Liver (tissue), 9 donors: ENCODE data around the gene AQR. TPM values are rescaled to one million over a fixed set of nuclear protein-coding genes. Genes with fewer than 3 reads are reported as not detected.

Source experiments
- DNase-seq: peaks from one replicate; pipeline ENCODE4 v3.0.0-alpha.2; 2017; ENCODE audit warnings: low spot score
- H3K27ac ChIP-seq, 2 donors: one replicate each; pipeline ENCODE4 v1.7.0; 2013; ENCODE audit warnings: inconsistent platforms in 2 of 2, low read length in 2 of 2, control low read depth in 1 of 2, low read depth in 1 of 2, mild to moderate bottlenecking in 1 of 2
- H3K27me3 ChIP-seq, 4 donors: one replicate each; pipeline versions ENCODE4 v1.6.1 to v1.7.0; 2013; ENCODE audit warnings: low read length in 3 of 4, inconsistent platforms in 1 of 4, mild to moderate bottlenecking in 1 of 4, moderate library complexity in 1 of 4; ENCODE audit not compliant: control insufficient read depth in 4 of 4, insufficient read depth in 4 of 4
- H3K36me3 ChIP-seq, 4 donors: one replicate each; pipeline versions ENCODE4 v1.6.1 to v1.7.0; 2013; ENCODE audit warnings: low read length in 3 of 4, mild to moderate bottlenecking in 3 of 4, low read depth in 1 of 4, moderate library complexity in 1 of 4; ENCODE audit not compliant: control insufficient read depth in 4 of 4, insufficient read depth in 3 of 4
- H3K4me1 ChIP-seq, 4 donors: one replicate each; pipeline versions ENCODE4 v1.6.1 to v1.7.0; 2013; ENCODE audit warnings: low read length in 3 of 4, mild to moderate bottlenecking in 3 of 4, moderate library complexity in 1 of 4; ENCODE audit not compliant: control insufficient read depth in 4 of 4, insufficient read depth in 4 of 4
- H3K4me3 ChIP-seq, 3 donors: one replicate each; pipeline versions ENCODE4 v1.6.1 to v1.7.0; 2013; ENCODE audit warnings: low read length in 3 of 3, control low read depth in 1 of 3, low read depth in 1 of 3, mild to moderate bottlenecking in 1 of 3
- H3K9ac ChIP-seq, 2 donors: one replicate each; pipeline ENCODE4 v1.7.0; 2013; ENCODE audit warnings: low read length in 2 of 2, mild to moderate bottlenecking in 2 of 2, moderate library complexity in 2 of 2, control low read depth in 1 of 2, low read depth in 1 of 2
- H3K9me3 ChIP-seq, 4 donors: one replicate each; pipeline versions ENCODE4 v1.6.1 to v1.7.0; 2013; ENCODE audit warnings: low read length in 3 of 4; ENCODE audit not compliant: control insufficient read depth in 4 of 4
- ATF3 ChIP-seq: IDR thresholded peaks from 2 replicates; pipeline ENCODE4 v1.6.1; 2016; ENCODE audit warnings: antibody characterized with exemption
- CTCF ChIP-seq: fragments of 150-350 bp; IDR thresholded peaks from 2 replicates; pipeline ENCODE4 v1.5.1; 2017; ENCODE audit warnings: improper control_type of control experiment, low read depth, low read length; ENCODE audit not compliant: missing input control
- EGR1 ChIP-seq, 2 donors: IDR thresholded peaks; 2 replicates each; pipeline ENCODE4 v1.6.1; 2016 to 2018; ENCODE audit warnings: antibody characterized with exemption in 2 of 2, low read depth in 2 of 2
- FOXA1 ChIP-seq: IDR thresholded peaks from 2 replicates; pipeline ENCODE4 v1.6.1; 2016; ENCODE audit warnings: antibody characterized with exemption
- FOXA2 ChIP-seq: IDR thresholded peaks from 2 replicates; pipeline ENCODE4 v1.6.1; 2016; ENCODE audit warnings: antibody characterized with exemption
- GABPA ChIP-seq, 2 donors: IDR thresholded peaks in 1 of 2; conservative IDR thresholded peaks in 1 of 2; 2 replicates each; pipeline ENCODE4 v1.6.1; 2016; ENCODE audit warnings: antibody characterized with exemption in 2 of 2, mild to moderate bottlenecking in 1 of 2, moderate library complexity in 1 of 2
- HNF4A ChIP-seq, 2 donors: conservative IDR thresholded peaks; 2 replicates each; pipeline ENCODE4 v1.6.1; 2016; ENCODE audit warnings: antibody characterized with exemption in 2 of 2, mild to moderate bottlenecking in 2 of 2
- HNF4G ChIP-seq: IDR thresholded peaks from 2 replicates; pipeline ENCODE4 v1.6.1; 2016; ENCODE audit warnings: antibody characterized with exemption
- JUND ChIP-seq, 2 donors: IDR thresholded peaks; 2 replicates each; pipeline ENCODE4 v1.6.1; 2016; ENCODE audit warnings: antibody characterized with exemption in 2 of 2
- MAX ChIP-seq: IDR thresholded peaks from 2 replicates; pipeline ENCODE4 v1.6.1; 2016; ENCODE audit warnings: antibody characterized with exemption
- NR2F2 ChIP-seq: IDR thresholded peaks from 2 replicates; pipeline ENCODE4 v1.6.1; 2016; ENCODE audit warnings: antibody characterized with exemption
- RAD21 ChIP-seq, 2 donors: IDR thresholded peaks; 2 replicates each; pipeline ENCODE4 v1.6.1; 2016; ENCODE audit warnings: antibody characterized with exemption in 2 of 2, mild to moderate bottlenecking in 2 of 2
- REST ChIP-seq: IDR thresholded peaks from 2 replicates; pipeline ENCODE4 v1.6.1; 2016; ENCODE audit warnings: antibody characterized with exemption, mild to moderate bottlenecking
- RXRA ChIP-seq, 2 donors: IDR thresholded peaks; 2 replicates each; pipeline ENCODE4 v1.6.1; 2017 to 2018; ENCODE audit warnings: antibody characterized with exemption in 2 of 2, mild to moderate bottlenecking in 1 of 2
- SP1 ChIP-seq: IDR thresholded peaks from 2 replicates; pipeline ENCODE4 v1.6.1; 2018; ENCODE audit warnings: antibody characterized with exemption, mild to moderate bottlenecking
- TAF1 ChIP-seq: conservative IDR thresholded peaks from 2 replicates; pipeline ENCODE4 v1.6.1; 2016; ENCODE audit warnings: antibody characterized with exemption, mild to moderate bottlenecking
- YY1 ChIP-seq: IDR thresholded peaks from 2 replicates; pipeline ENCODE4 v1.6.1; 2016; ENCODE audit warnings: antibody characterized with exemption, mild to moderate bottlenecking
- ZBTB33 ChIP-seq: IDR thresholded peaks from 2 replicates; pipeline ENCODE4 v1.6.1; 2016; ENCODE audit warnings: antibody characterized with exemption
- WGBS: extraction: QIAGEN DNeasy Blood & Tissue Kit; methylation state at CpG from one replicate; pipeline ENCODE4 v1.1.7; 2013; 5-methylcytosine and 5-hydroxymethylcytosine counted together
- polyA plus RNA-seq, 2 donors: library from polyadenylated mRNA; stranded (reverse) in 1 of 2; unstranded in 1 of 2; fragments of 200-250 nt in 1 of 2; fragments of >200 nt in 1 of 2; fragmentation: Nextera tagmentation in 1 of 2; extraction: Ambion mirVana in 1 of 2; gene quantifications; one replicate each; pipeline versions ENCODE4 v1.2.1 to v1.2.3, GENCODE V29; 2013 to 2015
- total RNA-seq, 2 donors: library from RNA; depleted of rRNA; stranded (reverse); fragments of >200 nt; gene quantifications; one replicate each; pipeline ENCODE4 v1.2.3, GENCODE V29; 2014
- donor health status: healthy.
- donor health status: healthy.
- donor health status: healthy.
- donor health status: healthy.
- donor health status: healthy.

AQR gene
- 10 to 100 TPM; 11.6 to 14.3 TPM for total RNA-seq
- polyA plus RNA-seq = 1 to 10 TPM; 3.4 to 5.8 TPM

GRCh38 chr15:34969340-34970097 lies at the start of gene AQR:
Gene AQR, minus strand, starts transcription at chr15:34969742. Its CDS starts 129 bp downstream, at chr15:34969613.
- WGBS = under 1% methylated on average over 44 of the region's 44 CpGs
- Histone ChIP-seq H3K4me3 (peak within 1 kb of the TSS; percentile 83 to 100 (median 97)), H3K9ac (peak within 1 kb of the TSS; percentile 88 to 96), H3K27me3 (no peaks in the 10 kb centered on the region), H3K9me3 (no peaks in the 10 kb centered on the region), H3K36me3 (no peaks in the 10 kb centered on the region), H3K27ac (peak within 1 kb of the TSS; percentile 60 to 88), H3K4me1 (peaks cover 1 to 21% (median 14%) of the 10 kb centered on the region in 4 donors)
- peak; percentile 99 for TF ChIP-seq GABPA (IDR thresholded peaks at IDR 0.05 in 1 of 2, conservative IDR thresholded peaks at IDR 0.05 in 1 of 2)
- peak; percentile 41 for TF ChIP-seq FOXA1
- peak; percentile 95 for TF ChIP-seq YY1
- peak; percentile 48 for TF ChIP-seq FOXA2
- peak; percentile 91 for TF ChIP-seq MAX
- TF ChIP-seq HNF4A (conservative IDR thresholded peaks at IDR 0.05) = peak; percentile 35 to 44
- TF ChIP-seq REST = peak; percentile 62
- TF ChIP-seq RXRA (IDR thresholded peaks at IDR 0.05) = peak; percentile 77 to 81
- no peak for TF ChIP-seq ATF3
- TF ChIP-seq TAF1 = peak; percentile 98
- TF ChIP-seq NR2F2 = peak; percentile 89
- TF ChIP-seq SP1 = peak; percentile 77
- peak; percentile 84 for TF ChIP-seq CTCF
- peak; percentile 64 for TF ChIP-seq ZBTB33
- TF ChIP-seq JUND (IDR thresholded peaks at IDR 0.05) = no peak
- TF ChIP-seq HNF4G = peak; percentile 46
- peak; percentile 30 to 51 for TF ChIP-seq EGR1 (IDR thresholded peaks at IDR 0.05; ENCODE audit: low read depth in 2 of 2)
- TF ChIP-seq RAD21 (IDR thresholded peaks at IDR 0.05) = peak; percentile 63 to 76
- DNase-seq = peak; percentile 89
